Inferior parietal cortex (tissue), 1 donor: Measurements from ENCODE around the gene SLC39A1.
"Not testable (repeated sequence)": the region's sequence is repeated elsewhere in the genome, so short reads cannot be mapped to it uniquely, and the experiment has no call there.

ENCODE experiments used
- DNase-seq: peaks from one replicate; pipeline ENCODE4 v3.0.0-alpha.2; 2016; ENCODE audit errors: extremely low spot score

The SLC39A1 gene

GRCh38 chr1:153932156-153933131, 30.9 kb downstream of the SLC39A1 start:
- no peak for DNase-seq

- DNase-seq, result no peak
These were observed 33.1 kb downstream of the SLC39A1 start for GRCh38 chr1:153929981-153930948.

GRCh38 chr1:153929426-153929825, 33.9 kb downstream of the SLC39A1 start:
- DNase-seq, result no peak

GRCh38 chr1:153928791-153929341, 34.5 kb downstream of the SLC39A1 start:
- peak; percentile 68 for DNase-seq

- DNase-seq, result peak; percentile 9
These were observed 35.1 kb downstream of the SLC39A1 start for GRCh38 chr1:153928245-153928644.

- DNase-seq, result no peak
These were observed 36.9 kb downstream of the SLC39A1 start for GRCh38 chr1:153926405-153926804.

- DNase-seq, result peak; percentile 99
These were observed 40.1 kb downstream of the SLC39A1 start, which contains the start of gene GATAD2B for GRCh38 chr1:153922972-153923925. GATAD2B (minus strand) TSS chr1:153922972; CDS start chr1:153828347, 94,625 bp downstream.

- peak; percentile 37 for DNase-seq
These were observed 41.0 kb downstream of the SLC39A1 start for GRCh38 chr1:153922076-153922971.

- DNase-seq, result no peak
These were observed 41.6 kb downstream of the SLC39A1 start for GRCh38 chr1:153921803-153922075.

- DNase-seq, result no peak
These were observed 42.1 kb downstream of the SLC39A1 start for GRCh38 chr1:153921080-153921802.

- peak; percentile 23 for DNase-seq
These were observed 43.2 kb downstream of the SLC39A1 start for GRCh38 chr1:153919876-153920852.

GRCh38 chr1:153916297-153916696, 47.0 kb downstream of the SLC39A1 start:
- DNase-seq, result no peak

GRCh38 chr1:153912349-153912748, 51.0 kb downstream of the SLC39A1 start:
- no peak for DNase-seq

GRCh38 chr1:153910560-153910959, 52.8 kb downstream of the SLC39A1 start:
- not testable (repeated sequence) for DNase-seq
